GM12878 (cell line): ENCODE measurements around the gene JUN.
A peak's percentile ranks its signal among the peaks of the same experiment; 100 is the strongest.

Source experiments
- ASH2L ChIP-seq: fragments of 300-600, 200-600 bp; sonication (generic); IDR thresholded peaks from 2 replicates; pipeline ENCODE4 v1.6.1; 2017; ENCODE audit warnings: low read depth, mild to moderate bottlenecking, borderline replicate concordance
- EZH2 ChIP-seq: IDR thresholded peaks from 2 replicates; pipeline ENCODE4 v1.6.1; 2012; ENCODE audit warnings: low read depth, mild to moderate bottlenecking, control low read depth, inconsistent platforms, low read length, borderline replicate concordance; ENCODE audit not compliant: control insufficient read depth
- NR2C1 ChIP-seq: fragments of 450-650 bp; IDR thresholded peaks from 2 replicates; pipeline ENCODE4 v1.6.1; 2017; ENCODE audit warnings: antibody characterized with exemption, mild to moderate bottlenecking, moderate library complexity
- POLR2AphosphoS2 ChIP-seq: IDR thresholded peaks from 2 replicates; pipeline ENCODE4 v1.6.1; 2011; ENCODE audit warnings: low read depth, mild to moderate bottlenecking, low read length, improper control_type of control experiment, moderate library complexity
- RAD21 ChIP-seq: IDR thresholded peaks from 2 replicates; pipeline ENCODE4 v1.6.1; 2011; ENCODE audit warnings: mild to moderate bottlenecking, low read depth, low read length, moderate library complexity; ENCODE audit not compliant: insufficient read depth
- RCOR1 ChIP-seq: conservative IDR thresholded peaks from 2 replicates; pipeline ENCODE4 v1.6.1; 2012; ENCODE audit warnings: low read depth, low read length, improper control_type of control experiment
- TF ChIP-seq, protein P1 (sequence below), 3 experiments: IDR thresholded peaks in 2 of 3; conservative IDR thresholded peaks in 1 of 3; 2 replicates each; pipeline ENCODE4 v1.5.1; 2011; ENCODE audit warnings: low read depth in 3 of 3, low read length in 3 of 3, mild to moderate bottlenecking in 3 of 3, control low read depth in 2 of 3, moderate library complexity in 2 of 3, inconsistent platforms in 1 of 3, mixed read lengths in 1 of 3; ENCODE audit not compliant: control insufficient read depth in 2 of 3, insufficient read depth in 1 of 3; ENCODE audit errors: extremely low read depth in 1 of 3
- TF ChIP-seq, protein P2 (sequence below): IDR thresholded peaks from 2 replicates; pipeline ENCODE4 v1.6.1; 2011; ENCODE audit warnings: low read depth, low read length, improper control_type of control experiment, borderline replicate concordance
- TF ChIP-seq, protein P3 (sequence below): fragments of 450-650 bp; IDR thresholded peaks from 2 replicates; pipeline ENCODE4 v1.6.1; 2016; ENCODE audit warnings: mild to moderate bottlenecking

DNA sequence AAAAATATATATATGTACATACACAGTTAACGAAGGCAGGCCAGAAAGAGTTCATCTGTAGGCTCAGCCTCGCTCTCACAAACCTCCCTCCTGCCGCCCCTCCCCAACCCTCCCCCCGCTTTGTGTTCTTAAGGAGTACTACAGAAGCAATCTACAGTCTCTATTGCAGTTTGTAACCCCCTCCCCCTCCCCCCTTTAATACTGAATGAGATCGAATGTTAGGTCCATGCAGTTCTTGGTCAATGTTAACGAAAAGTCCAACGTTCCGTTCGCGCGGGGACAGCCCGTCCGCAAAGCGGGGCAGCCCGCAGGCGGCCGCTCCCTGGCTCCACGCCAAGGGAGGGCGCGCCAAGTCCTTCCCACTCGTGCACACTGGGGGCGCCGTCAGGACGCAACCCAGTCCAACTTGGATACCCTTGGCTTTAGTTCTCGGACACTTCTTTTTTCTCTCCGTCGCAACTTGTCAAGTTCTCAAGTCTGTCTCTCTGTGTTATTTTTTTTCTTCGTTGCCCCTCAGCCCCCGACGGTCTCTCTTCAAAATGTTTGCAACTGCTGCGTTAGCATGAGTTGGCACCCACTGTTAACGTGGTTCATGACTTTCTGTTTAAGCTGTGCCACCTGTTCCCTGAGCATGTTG is 2.2 kb downstream of the JUN start:
- TF ChIP-seq RAD21 (peak; percentile 46), ASH2L (no peak), RCOR1 (no peak), NR2C1 (no peak), EZH2 (no peak), POLR2AphosphoS2 (no peak)
- TF ChIP-seq, protein P1, sequence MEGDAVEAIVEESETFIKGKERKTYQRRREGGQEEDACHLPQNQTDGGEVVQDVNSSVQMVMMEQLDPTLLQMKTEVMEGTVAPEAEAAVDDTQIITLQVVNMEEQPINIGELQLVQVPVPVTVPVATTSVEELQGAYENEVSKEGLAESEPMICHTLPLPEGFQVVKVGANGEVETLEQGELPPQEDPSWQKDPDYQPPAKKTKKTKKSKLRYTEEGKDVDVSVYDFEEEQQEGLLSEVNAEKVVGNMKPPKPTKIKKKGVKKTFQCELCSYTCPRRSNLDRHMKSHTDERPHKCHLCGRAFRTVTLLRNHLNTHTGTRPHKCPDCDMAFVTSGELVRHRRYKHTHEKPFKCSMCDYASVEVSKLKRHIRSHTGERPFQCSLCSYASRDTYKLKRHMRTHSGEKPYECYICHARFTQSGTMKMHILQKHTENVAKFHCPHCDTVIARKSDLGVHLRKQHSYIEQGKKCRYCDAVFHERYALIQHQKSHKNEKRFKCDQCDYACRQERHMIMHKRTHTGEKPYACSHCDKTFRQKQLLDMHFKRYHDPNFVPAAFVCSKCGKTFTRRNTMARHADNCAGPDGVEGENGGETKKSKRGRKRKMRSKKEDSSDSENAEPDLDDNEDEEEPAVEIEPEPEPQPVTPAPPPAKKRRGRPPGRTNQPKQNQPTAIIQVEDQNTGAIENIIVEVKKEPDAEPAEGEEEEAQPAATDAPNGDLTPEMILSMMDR (IDR thresholded peaks at IDR 0.05 in 2 of 3, conservative IDR thresholded peaks at IDR 0.05 in 1 of 3; ENCODE audit: control insufficient read depth in 2 of 3, extremely low read depth in 1 of 3, insufficient read depth in 1 of 3, low read depth in 3 of 3, low read length in 3 of 3): peak; percentile 39 to 53 (median 52); a peak in 4 of 6 replicates
- TF ChIP-seq, protein P2, sequence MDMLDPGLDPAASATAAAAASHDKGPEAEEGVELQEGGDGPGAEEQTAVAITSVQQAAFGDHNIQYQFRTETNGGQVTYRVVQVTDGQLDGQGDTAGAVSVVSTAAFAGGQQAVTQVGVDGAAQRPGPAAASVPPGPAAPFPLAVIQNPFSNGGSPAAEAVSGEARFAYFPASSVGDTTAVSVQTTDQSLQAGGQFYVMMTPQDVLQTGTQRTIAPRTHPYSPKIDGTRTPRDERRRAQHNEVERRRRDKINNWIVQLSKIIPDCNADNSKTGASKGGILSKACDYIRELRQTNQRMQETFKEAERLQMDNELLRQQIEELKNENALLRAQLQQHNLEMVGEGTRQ: no peak
- TF ChIP-seq, protein P3, sequence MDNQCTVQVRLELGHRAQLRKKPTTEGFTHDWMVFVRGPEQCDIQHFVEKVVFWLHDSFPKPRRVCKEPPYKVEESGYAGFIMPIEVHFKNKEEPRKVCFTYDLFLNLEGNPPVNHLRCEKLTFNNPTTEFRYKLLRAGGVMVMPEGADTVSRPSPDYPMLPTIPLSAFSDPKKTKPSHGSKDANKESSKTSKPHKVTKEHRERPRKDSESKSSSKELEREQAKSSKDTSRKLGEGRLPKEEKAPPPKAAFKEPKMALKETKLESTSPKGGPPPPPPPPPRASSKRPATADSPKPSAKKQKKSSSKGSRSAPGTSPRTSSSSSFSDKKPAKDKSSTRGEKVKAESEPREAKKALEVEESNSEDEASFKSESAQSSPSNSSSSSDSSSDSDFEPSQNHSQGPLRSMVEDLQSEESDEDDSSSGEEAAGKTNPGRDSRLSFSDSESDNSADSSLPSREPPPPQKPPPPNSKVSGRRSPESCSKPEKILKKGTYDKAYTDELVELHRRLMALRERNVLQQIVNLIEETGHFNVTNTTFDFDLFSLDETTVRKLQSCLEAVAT: no peak
